ENCODE measurements around the gene PTPN11.
A peak's percentile ranks its signal among the peaks of the same experiment; 100 is the strongest.

DNA sequence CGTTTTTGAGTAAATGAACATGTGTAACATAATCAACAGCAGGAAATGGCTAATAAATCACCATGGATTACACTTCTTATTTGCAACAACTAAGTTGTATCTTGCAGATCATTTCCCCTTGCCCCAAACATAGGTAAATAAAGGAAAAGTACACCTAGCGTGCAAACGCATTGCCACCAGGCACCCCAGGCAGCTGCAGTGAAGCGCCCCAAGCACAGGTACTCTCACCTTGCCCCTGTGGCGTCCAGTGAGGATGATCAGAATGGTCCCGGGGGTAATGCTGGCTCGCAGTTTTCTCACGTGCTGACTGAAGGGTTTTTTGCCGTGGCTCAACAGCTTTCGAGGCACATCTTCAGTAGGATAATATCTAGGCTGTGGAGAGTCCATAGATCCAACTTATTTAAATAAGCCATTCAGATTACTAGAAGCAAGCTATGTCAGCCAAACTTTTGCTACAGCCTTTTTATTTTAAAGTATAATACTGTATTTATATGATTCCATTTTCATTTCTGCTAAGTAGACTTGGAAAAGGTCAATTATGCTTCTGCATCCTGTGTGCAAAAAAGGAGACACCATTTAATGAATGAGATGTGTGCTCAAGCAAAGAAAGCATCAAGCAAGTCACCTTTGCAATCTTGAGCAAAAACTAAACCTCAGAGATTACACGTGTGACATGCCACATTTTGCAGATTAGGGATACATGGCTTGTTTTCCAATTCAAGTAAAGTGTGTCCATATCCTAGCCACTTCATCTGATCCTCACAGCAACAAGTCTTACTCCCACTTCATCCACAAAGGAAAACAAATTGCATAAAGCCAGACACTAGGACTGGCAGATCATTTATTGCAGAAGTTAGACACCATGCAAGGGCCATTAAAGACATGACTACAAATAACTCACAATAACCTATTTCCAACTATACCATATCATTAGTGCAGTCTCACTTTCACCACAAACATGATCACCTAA is 11.9 kb upstream of the PTPN11 start:
- no peak for TF ChIP-seq CTCF (IDR thresholded peaks at IDR 0.05; ENCODE audit: extremely low read depth in 1 of 2, insufficient read depth in 1 of 2, low read depth in 1 of 2, low read length in 2 of 2)
- peak; percentile 7 for TF ChIP-seq POLR2A (IDR thresholded peaks at IDR 0.05; ENCODE audit: low read depth, low read length)
- no peak for TF ChIP-seq EZH2 (IDR thresholded peaks at IDR 0.05; ENCODE audit: borderline replicate concordance, low read depth, low read length, severe bottlenecking)
- no peak for TF ChIP-seq POLR2AphosphoS5 (IDR thresholded peaks at IDR 0.05; ENCODE audit: insufficient read depth, low read depth, low read length)
- TF ChIP-seq, protein P1, sequence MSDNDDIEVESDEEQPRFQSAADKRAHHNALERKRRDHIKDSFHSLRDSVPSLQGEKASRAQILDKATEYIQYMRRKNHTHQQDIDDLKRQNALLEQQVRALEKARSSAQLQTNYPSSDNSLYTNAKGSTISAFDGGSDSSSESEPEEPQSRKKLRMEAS (IDR thresholded peaks at IDR 0.05; ENCODE audit: insufficient read depth, insufficient read length) = no peak
- TF ChIP-seq MYC (IDR thresholded peaks at IDR 0.05; ENCODE audit: low read depth, low read length) = no peak
- TF ChIP-seq FOS (IDR thresholded peaks at IDR 0.05; ENCODE audit: borderline replicate concordance, insufficient read depth, low read length) = no peak
- TF ChIP-seq JUN (IDR thresholded peaks at IDR 0.05; ENCODE audit: borderline replicate concordance, insufficient read depth, insufficient read length, low read depth) = no peak
- TF ChIP-seq GATA2 (IDR thresholded peaks at IDR 0.05; ENCODE audit: insufficient read depth, insufficient read length, low read depth, low read length) = no peak
